Esophagus squamous epithelium (tissue), 5 donors: ENCODE results near the gene UGT1A5. TPM values are rescaled to one million over a fixed set of nuclear protein-coding genes. Genes with fewer than 3 reads are reported as not detected.
"Not testable (repeated sequence)": the region's sequence is repeated elsewhere in the genome, so short reads cannot be mapped to it uniquely, and the experiment has no call there.

Experiments used
- DNase-seq: peaks from one replicate; lab custom pipeline; 2025; lab: John Stamatoyannopoulos, UW
- H3K27ac ChIP-seq, 4 donors: fragments of 200-600 bp; sonication (generic); one replicate each; pipeline ENCODE4 v1.5.1; 2016 to 2019; ENCODE audit warnings: mild to moderate bottlenecking in 1 of 4
- H3K27me3 ChIP-seq, 4 donors: fragments of 200-600 bp; sonication (generic); 1 replicate in 3 of 4; 2 replicates in 1 of 4; pipeline versions ENCODE4 v1.5.1 to v1.6.0; 2017 to 2021; ENCODE audit warnings: antibody characterized with exemption in 1 of 4
- H3K36me3 ChIP-seq, 3 donors: fragments of 200-600 bp; sonication (generic); one replicate each; pipeline ENCODE4 v1.5.1; 2016 to 2019
- H3K4me1 ChIP-seq, 3 donors: fragments of 200-600 bp; sonication (generic); one replicate each; pipeline ENCODE4 v1.5.1; 2017 to 2019
- H3K4me3 ChIP-seq, 4 donors: fragments of 200-600 bp; sonication (generic); 1 replicate in 3 of 4; 2 replicates in 1 of 4; pipeline ENCODE4 v1.5.1; 2016 to 2019; ENCODE audit warnings: mild to moderate bottlenecking in 2 of 4, moderate library complexity in 1 of 4
- H3K9me3 ChIP-seq, 3 donors: fragments of 200-600 bp; sonication (generic); one replicate each; pipeline ENCODE4 v1.5.1; 2016 to 2019
- CTCF ChIP-seq, 6 experiments: fragments of 450-650 bp in 4 of 6; fragments of 200-600 bp in 2 of 6; sonication (generic) in 2 of 6; IDR thresholded peaks; one replicate each; pipeline ENCODE4 v1.5.1; 2016 to 2019; ENCODE audit warnings: antibody characterized with exemption in 6 of 6, mild to moderate bottlenecking in 4 of 6, moderate library complexity in 4 of 6
- POLR2A ChIP-seq, 4 donors: fragments of 450-650 bp; IDR thresholded peaks; one replicate each; pipeline ENCODE4 v1.6.1; 2017; ENCODE audit warnings: antibody characterized with exemption in 4 of 4, mild to moderate bottlenecking in 4 of 4, moderate library complexity in 3 of 4
- WGBS, 2 donors: methylation state at CpG; one replicate each; pipeline ENCODE4 v1.1.5; 2018; 5-methylcytosine and 5-hydroxymethylcytosine counted together
- intact Hi-C: fragments of 100-400 bp; cut with DNase I; formaldehyde crosslinking; loops from one replicate; pipeline ENCODE4 v1.15.0; 2022
- total RNA-seq, 4 donors: library from RNA; depleted of rRNA; stranded (reverse); fragments of >200 nt; gene quantifications; one replicate each; pipeline ENCODE4 v1.1.0, GENCODE V29; 2016
- donor health status: DM: yes; HTN: yes; CAD: no.

UGT1A5 gene
- total RNA-seq, 4 donors from 2014 or later: 0.67 to 9.7 (median 5.8) TPM

DNA sequence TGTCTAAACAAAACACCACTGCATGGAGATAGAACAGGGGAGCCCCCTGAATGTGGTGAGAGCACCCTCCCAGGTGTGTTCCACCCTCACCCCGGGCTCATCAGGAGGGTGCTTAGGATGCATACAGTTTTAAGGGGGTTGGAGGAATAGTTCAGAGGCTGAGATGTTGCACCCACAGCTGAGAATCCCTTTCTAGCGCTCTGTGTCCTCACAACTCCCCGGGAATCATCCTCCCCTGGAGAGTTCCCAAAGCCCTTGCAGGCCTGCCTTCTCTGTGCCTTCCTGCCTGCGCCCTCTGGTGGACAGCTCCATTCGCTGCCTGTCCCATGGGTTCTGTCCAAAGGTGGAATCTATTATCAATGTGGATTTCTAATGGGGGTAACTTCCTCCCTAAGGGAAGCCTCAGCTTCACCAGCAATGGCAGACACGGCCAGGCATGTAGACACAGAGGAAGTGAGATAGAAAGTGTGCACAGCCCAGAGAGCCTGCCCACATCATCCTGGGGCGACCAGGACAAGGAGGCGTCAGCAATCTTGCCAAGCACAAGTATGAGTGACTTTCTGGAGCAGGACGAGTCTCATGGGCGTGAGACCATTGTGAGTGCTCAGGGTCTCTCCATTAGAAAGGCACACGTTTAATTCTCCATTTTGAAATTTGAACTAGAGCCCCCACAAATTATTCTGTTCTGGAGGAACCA is 1.2 kb upstream of the UGT1A5 start:
- peak; percentile 14 for DNase-seq

GRCh38 chr2:233713262-233713615 is 532 bp downstream of the UGT1A5 start:
- H3K36me3 ChIP-seq: no peaks in the 10 kb centered on the region
- TF ChIP-seq POLR2A (IDR thresholded peaks at IDR 0.05) (no peak), CTCF (IDR thresholded peaks at IDR 0.05) (no peak)
- H3K9me3 ChIP-seq: no peaks in the 10 kb centered on the region
- H3K4me1 ChIP-seq: peaks cover 0 to 23% (median 4%) of the 10 kb centered on the region in 3 donors
- DNase-seq: no peak
- no peak overlapping the region for H3K27ac ChIP-seq
- 69 to 79% methylated on average over 7 of the region's 7 CpGs for WGBS, 2 donors
- H3K27me3 ChIP-seq: peaks cover 0 to 4% (median 0%) of the 10 kb centered on the region in 4 donors
- intact Hi-C loops: loop anchor here (10.0 kb wide), 1 partner anchor 238 kb away; no protein-coding TSS in a partner anchor
- H3K4me3 ChIP-seq: no peak overlapping the region

More for the DNA sequence above, 1.2 kb upstream of the UGT1A5 start:
- H3K27ac ChIP-seq: peak overlapping the region in 3 of 4 donors; percentile 10 to 60 (median 36)
- H3K4me1 ChIP-seq: peaks cover 0 to 40% (median 12%) of the 10 kb centered on the region in 3 donors
- peak in 5 of 6 experiments; percentile 81 to 93 (median 86) for TF ChIP-seq CTCF (IDR thresholded peaks at IDR 0.05)
- TF ChIP-seq POLR2A (IDR thresholded peaks at IDR 0.05): no peak
- no peaks in the 10 kb centered on the region for H3K36me3 ChIP-seq
- intact Hi-C loops: loop anchor here (10.0 kb wide), 1 partner anchor 237 kb away; no protein-coding TSS in a partner anchor
- H3K27me3 ChIP-seq: no peaks in the 10 kb centered on the region
- WGBS, 2 donors: 28 to 29% methylated on average over 8 to 11 of the region's 11 CpGs
- no peak overlapping the region for H3K4me3 ChIP-seq
- no peaks in the 10 kb centered on the region for H3K9me3 ChIP-seq

GRCh38 chr2:233714121-233714520 is 1.4 kb downstream of the UGT1A5 start:
- Histone ChIP-seq H3K4me3 (no peak overlapping the region), H3K9me3 (no peaks in the 10 kb centered on the region), H3K27me3 (peaks cover 0 to 4% (median 0%) of the 10 kb centered on the region in 4 donors), H3K27ac (no peak overlapping the region), H3K4me1 (peaks cover 0 to 14% (median 0%) of the 10 kb centered on the region in 3 donors), H3K36me3 (peaks cover 0 to 5% (median 0%) of the 10 kb centered on the region in 3 donors)
- DNase-seq: no peak
- intact Hi-C loops: loop anchor here (10.0 kb wide), 1 partner anchor 239 kb away; no protein-coding TSS in a partner anchor
- 54 to 68% methylated on average over 2 of the region's 2 CpGs for WGBS, 2 donors
- no peak for TF ChIP-seq POLR2A (IDR thresholded peaks at IDR 0.05)
- TF ChIP-seq CTCF (IDR thresholded peaks at IDR 0.05): no peak

DNA sequence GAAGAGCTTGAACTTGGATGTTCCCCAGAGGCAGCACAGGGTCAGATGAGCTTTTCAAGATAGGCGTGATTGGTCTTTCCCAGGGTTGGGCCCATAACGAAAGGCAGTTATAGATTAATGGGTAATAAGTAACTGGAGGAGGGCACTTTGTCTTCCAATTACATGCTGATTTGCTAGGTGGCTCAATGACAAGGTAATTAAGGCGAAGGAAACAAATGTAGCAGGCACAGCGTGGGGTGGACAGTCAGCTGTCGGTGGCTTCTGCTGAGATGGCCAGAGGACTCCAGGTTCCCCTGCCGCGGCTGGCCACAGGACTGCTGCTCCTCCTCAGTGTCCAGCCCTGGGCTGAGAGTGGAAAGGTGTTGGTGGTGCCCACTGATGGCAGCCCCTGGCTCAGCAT is 5.8 kb downstream of the UGT1A5 start, which contains the start of gene UGT1A4:
Gene UGT1A4, plus strand, starts transcription at position 185 of the 400 bp plus-strand sequence. Its CDS starts 85 bp downstream, at position 270.
- intact Hi-C loops: loop anchor here (10.0 kb wide), 1 partner anchor 244 kb away; no protein-coding TSS in a partner anchor
- Histone ChIP-seq H3K36me3 (peaks cover 0 to 7% (median 0%) of the 10 kb centered on the region in 3 donors), H3K4me3 (no peak within 1 kb of the TSS), H3K4me1 (no peaks in the 10 kb centered on the region), H3K27ac (no peak within 1 kb of the TSS), H3K27me3 (peaks cover 0 to 4% (median 0%) of the 10 kb centered on the region in 4 donors), H3K9me3 (no peaks in the 10 kb centered on the region)
- DNase-seq: no peak
- TF ChIP-seq CTCF (IDR thresholded peaks at IDR 0.05) (no peak), POLR2A (IDR thresholded peaks at IDR 0.05) (no peak)
- 84 to 94% methylated on average over 7 of the region's 7 CpGs for WGBS, 2 donors

- Histone ChIP-seq H3K4me1 (no peaks in the 10 kb centered on the region), H3K27me3 (no peaks in the 10 kb centered on the region), H3K36me3 (peaks cover 0 to 19% (median 0%) of the 10 kb centered on the region in 3 donors), H3K4me3 (no peak within 1 kb of the TSS), H3K9me3 (no peaks in the 10 kb centered on the region), H3K27ac (no peak within 1 kb of the TSS)
- WGBS, 2 donors: 75 to 83% methylated on average over 7 to 8 of the region's 8 CpGs
- TF ChIP-seq POLR2A (IDR thresholded peaks at IDR 0.05) (no peak), CTCF (IDR thresholded peaks at IDR 0.05) (no peak)
- intact Hi-C loops: no loop called here
- DNase-seq: no peak
Measured at GRCh38 chr2:233728723-233729301, 16.1 kb downstream of the UGT1A5 start, which contains the start of gene UGT1A3. Gene UGT1A3, plus strand, starts transcription at chr2:233729042. Its CDS starts 85 bp downstream, at chr2:233729127.

DNA sequence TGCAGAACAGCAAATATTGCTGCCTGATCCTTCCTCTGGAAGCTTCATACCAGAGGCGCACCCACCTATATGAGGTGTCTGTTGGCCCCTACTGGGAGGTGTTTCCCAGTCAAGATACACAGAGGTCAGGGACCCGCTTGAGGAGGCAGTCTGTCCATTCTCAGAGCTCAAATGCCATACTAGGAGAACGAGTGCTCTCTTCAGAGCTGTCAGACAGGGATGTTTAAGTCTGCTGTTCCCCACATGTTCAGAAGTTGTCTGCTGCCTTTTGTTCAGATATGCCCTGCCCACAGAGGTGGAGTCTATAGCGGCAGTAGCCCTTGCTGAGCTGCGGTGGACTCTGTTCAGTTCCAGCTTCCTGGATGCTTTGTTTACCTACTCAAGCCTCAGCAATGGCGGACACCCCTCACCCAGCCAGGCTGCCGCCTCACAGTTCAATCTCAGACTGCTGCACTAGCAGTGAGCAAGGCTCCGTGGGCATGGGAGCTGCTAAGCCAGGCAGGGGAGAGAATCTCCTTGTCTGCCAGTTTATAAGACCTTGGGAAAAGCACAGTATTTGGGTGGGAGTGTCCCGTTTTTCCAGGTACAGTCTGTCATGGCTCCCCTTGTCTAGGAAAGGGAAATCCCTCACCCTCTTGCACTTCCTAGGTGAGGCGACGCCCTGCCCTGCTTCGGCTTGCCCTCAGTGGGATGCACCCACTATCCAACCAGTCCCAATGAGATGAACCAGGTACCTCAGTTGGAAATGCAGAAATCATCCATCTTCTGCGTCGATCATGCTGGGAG is 24.4 kb downstream of the UGT1A5 start:
- peaks cover 0 to 28% (median 0%) of the 10 kb centered on the region in 3 donors for H3K36me3 ChIP-seq
- DNase-seq, H3K9me3 ChIP-seq, H3K4me3 ChIP-seq, intact Hi-C loops, H3K27me3 ChIP-seq, H3K27ac ChIP-seq, H3K4me1 ChIP-seq: not testable (repeated sequence)
- 88 to 91% methylated on average over 3 to 7 of the region's 14 CpGs for WGBS, 2 donors
